ENCODE measurements around the gene MOB4.

The MOB4 gene

DNA sequence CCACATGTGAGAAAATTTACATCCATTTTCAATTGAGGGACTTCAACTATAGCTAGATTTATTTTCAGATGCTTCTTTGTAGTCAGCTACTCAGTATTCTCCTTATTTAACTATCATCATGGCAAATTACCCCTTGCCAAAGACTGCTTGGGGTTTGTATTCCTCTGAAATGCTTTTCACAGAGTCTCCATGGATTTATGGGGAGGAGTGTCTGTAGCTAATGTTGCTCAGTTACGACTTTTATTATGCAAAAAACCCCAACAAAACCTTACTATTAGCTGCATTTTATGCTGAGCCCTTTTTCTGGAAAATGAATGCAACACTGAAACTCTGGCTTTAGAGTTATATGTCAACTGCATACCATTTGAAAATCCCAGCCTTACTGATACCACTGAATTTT lies 80.9 kb downstream of the MOB4 start:
- no peak for DNase-seq

DNA sequence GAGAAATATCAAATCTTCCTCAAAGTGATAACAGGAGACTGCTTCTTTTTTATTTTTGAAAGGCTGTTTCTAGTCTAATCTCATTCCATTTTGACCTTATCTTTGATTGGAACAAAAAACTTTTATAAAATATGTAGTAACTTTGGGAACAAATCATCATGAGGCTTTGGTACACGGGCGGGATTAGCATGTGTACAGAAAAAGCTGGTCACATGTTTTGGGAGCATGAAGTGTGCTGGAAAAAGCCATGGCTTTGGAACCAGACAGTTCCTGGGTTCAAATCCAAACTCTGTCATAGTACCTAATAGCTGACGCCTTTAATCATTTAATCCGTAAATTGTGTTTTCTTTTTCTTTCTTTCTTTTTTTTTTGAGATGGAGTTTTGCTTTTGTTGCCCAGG lies 81.3 kb downstream of the MOB4 start:
- no peak for DNase-seq

DNA sequence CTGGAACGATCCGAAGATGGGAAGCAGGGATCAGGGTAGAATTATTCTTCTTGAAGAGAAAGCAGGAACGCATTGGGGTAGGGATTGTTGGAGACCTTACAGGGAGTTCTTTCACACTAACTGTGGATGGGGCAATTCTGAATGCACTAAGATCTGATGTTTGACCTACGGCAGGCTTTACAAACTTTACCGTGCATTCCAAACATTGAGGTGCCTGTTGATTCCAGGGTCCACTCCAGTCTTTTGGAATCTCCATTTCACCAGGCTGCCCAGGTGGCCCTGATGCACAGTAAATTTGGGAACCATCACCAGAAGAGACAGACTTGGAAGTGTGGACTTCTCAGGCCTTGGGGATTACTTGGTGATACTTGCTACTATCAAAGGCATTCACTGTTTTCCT lies 82.6 kb downstream of the MOB4 start:
- no peak for DNase-seq

DNA sequence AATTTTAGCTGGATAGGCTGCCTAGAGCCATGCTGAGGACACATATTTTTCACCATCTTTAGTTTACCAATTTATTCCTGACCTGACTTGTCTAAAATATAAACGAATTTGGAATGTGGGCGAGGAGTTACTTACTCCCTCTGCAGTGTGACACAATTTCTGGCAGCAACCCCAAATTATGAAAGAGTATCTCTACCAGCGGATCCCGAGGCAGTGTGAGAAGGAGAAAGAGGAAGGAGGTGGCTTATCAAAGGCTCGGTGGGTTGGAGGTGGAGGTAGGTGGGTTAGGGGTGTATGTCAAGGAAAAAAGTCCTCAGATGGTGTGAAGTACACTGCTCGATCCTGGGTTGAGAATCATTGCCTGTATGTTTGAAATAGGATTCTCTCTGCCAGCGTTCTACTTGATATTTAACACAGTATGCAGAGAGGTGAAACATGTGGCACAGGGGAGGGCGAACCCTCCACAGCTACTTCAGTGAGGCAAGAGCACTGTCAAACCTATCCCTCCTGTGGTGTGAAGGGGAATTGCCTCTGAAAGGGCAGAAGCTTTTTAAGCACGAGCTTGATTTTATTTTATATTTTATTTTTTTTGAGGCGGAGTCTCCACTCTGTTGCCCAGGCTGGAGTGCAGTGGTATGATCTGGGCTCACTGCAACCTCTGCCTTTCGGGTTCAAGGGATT lies 83.6 kb downstream of the MOB4 start:
- DNase-seq: peak; percentile 53 to 71 (median 62)

DNA sequence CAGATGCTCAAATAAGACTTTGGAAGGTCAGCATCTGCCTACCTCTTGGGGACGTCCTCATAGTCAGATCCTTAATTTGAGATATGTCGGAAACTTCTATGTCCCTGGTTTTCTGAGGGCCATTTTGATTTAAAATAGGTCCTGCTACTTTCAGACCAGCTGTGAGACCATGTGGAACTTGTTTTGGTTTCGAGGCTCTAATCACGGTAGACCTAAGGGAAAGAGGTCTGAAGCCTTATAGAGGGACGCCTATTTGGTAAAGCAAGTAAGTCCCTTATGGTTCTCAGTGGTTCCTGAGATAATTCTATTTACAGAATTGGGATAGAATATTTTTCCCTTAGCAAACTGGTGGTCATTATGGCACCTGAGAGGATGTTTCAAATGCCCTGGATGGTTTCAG lies 84.4 kb downstream of the MOB4 start:
- DNase-seq: no peak

DNA sequence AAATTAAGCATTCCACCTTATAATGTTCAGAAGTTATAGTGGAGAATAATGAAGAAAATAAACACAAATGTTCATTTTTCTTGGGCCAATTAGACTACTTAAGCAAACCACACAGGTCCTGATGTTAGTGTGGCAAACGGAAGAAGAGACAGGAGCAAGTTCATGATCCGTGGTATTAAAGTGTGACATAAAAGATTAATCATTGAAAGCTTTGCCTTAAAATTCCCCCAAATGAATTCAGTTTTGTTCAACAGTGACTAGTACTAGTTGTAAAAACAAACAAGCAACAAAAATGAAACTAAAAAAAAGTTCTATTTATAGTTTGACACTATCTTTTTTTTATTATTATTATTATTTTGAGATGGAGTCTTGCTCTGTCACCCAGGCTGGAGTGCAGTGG lies 85.9 kb downstream of the MOB4 start:
- no peak for DNase-seq
